Astrocyte (in vitro differentiated cells and primary cell): ENCODE results near the gene INVS. TPM values are rescaled to one million over a fixed set of nuclear protein-coding genes. Genes with fewer than 3 reads are reported as not detected.

ENCODE experiments used
- DNase-seq: peaks from one replicate; pipeline ENCODE4 v3.0.0-alpha.2; 2010; ENCODE audit warnings: low read depth
- FAIRE-seq: peaks from 2 replicates; lab custom pipeline; 2011; peaks lifted over from hg19 to GRCh38; lab: Jason Lieb, UNC
- H2AFZ ChIP-seq: 2 replicates; pipeline ENCODE4 v1.6.0; 2012; ENCODE audit warnings: low read depth, low read length, inconsistent platforms
- H3K27ac ChIP-seq: 2 replicates; pipeline ENCODE4 v1.5.1; 2011; ENCODE audit warnings: low read depth, low read length, inconsistent platforms
- H3K27me3 ChIP-seq: 2 replicates; pipeline ENCODE4 v1.6.0; 2011; ENCODE audit warnings: low read length, inconsistent platforms; ENCODE audit not compliant: insufficient read depth
- H3K36me3 ChIP-seq: 2 replicates; pipeline ENCODE4 v1.5.1; 2011; ENCODE audit warnings: low read length, inconsistent platforms; ENCODE audit not compliant: insufficient read depth
- H3K4me1 ChIP-seq: 2 replicates; pipeline ENCODE4 v1.5.1; 2011; ENCODE audit warnings: low read length, inconsistent platforms; ENCODE audit not compliant: insufficient read depth
- H3K4me2 ChIP-seq: 2 replicates; pipeline ENCODE4 v1.6.0; 2012; ENCODE audit warnings: low read length, inconsistent platforms
- H3K4me3 ChIP-seq: 2 replicates; pipeline ENCODE4 v1.5.1; 2011; ENCODE audit warnings: low read depth, mild to moderate bottlenecking, low read length, inconsistent platforms; ENCODE audit not compliant: insufficient read depth
- H3K79me2 ChIP-seq: 2 replicates; pipeline ENCODE4 v1.6.0; 2012; ENCODE audit warnings: mild to moderate bottlenecking, low read length, inconsistent platforms; ENCODE audit not compliant: insufficient read depth
- H3K9ac ChIP-seq: 2 replicates; pipeline ENCODE4 v1.6.0; 2012; ENCODE audit warnings: mild to moderate bottlenecking, low read length, inconsistent platforms
- H3K9me3 ChIP-seq: 2 replicates; pipeline ENCODE4 v1.5.1; 2012; ENCODE audit warnings: low read depth, mild to moderate bottlenecking, low read length, inconsistent platforms; ENCODE audit not compliant: insufficient read depth
- H4K20me1 ChIP-seq: 2 replicates; pipeline ENCODE4 v1.6.0; 2012; ENCODE audit warnings: low read length, inconsistent platforms; ENCODE audit not compliant: insufficient read depth
- H3K27ac Mint-ChIP-seq: one replicate; pipeline ENCODE4 v1.8.0; 2021; ENCODE audit warnings: mild to moderate bottlenecking, mixed read lengths; ENCODE audit not compliant: unreplicated experiment
- H3K27me3 Mint-ChIP-seq: one replicate; pipeline ENCODE4 v1.8.0; 2021; ENCODE audit warnings: low read depth, mixed read lengths; ENCODE audit not compliant: unreplicated experiment
- H3K36me3 Mint-ChIP-seq: one replicate; pipeline ENCODE4 v1.8.0; 2021; ENCODE audit warnings: low read depth, mixed read lengths; ENCODE audit not compliant: unreplicated experiment
- H3K4me1 Mint-ChIP-seq: one replicate; pipeline ENCODE4 v1.8.0; 2021; ENCODE audit warnings: low read depth, mixed read lengths; ENCODE audit not compliant: unreplicated experiment
- H3K4me3 Mint-ChIP-seq: one replicate; pipeline ENCODE4 v1.8.0; 2021; ENCODE audit warnings: mild to moderate bottlenecking, moderate library complexity, mixed read lengths; ENCODE audit not compliant: unreplicated experiment
- H3K9me3 Mint-ChIP-seq: one replicate; pipeline ENCODE4 v1.8.0; 2021; ENCODE audit warnings: mild to moderate bottlenecking, mixed read lengths; ENCODE audit not compliant: unreplicated experiment
- EZH2 ChIP-seq: IDR thresholded peaks from 2 replicates; pipeline ENCODE4 v1.6.1; 2012; ENCODE audit warnings: mild to moderate bottlenecking, low read length, inconsistent platforms; ENCODE audit not compliant: insufficient read depth
- total RNA-seq: library from RNA; stranded (reverse); gene quantifications from 2 replicates; pipeline ENCODE4 v1.2.1, GENCODE V29; 2021
- TF ChIP-seq, protein P1 (sequence below): IDR thresholded peaks from 2 replicates; pipeline ENCODE4 v1.5.1; 2011; ENCODE audit warnings: low read depth, mild to moderate bottlenecking, inconsistent platforms, low read length, moderate library complexity; ENCODE audit not compliant: insufficient read depth

The INVS gene
- total RNA-seq, 1 donor from 2014 or later, result 17.5 TPM

- Histone ChIP-seq H3K4me2 (no peak overlapping the region), H3K9me3 (no peaks in the 10 kb centered on the region), H3K79me2 (no peaks in the 10 kb centered on the region), H3K36me3 (no peaks in the 10 kb centered on the region), H3K4me1 (no peaks in the 10 kb centered on the region), H3K9ac (no peak overlapping the region), H4K20me1 (no peaks in the 10 kb centered on the region), H3K4me3 (no peak overlapping the region), H2AFZ (no peak overlapping the region), H3K27me3 (no peaks in the 10 kb centered on the region), H3K27ac (no peak overlapping the region)
- Mint-ChIP-seq H3K36me3 (peaks cover 9% of the 10 kb centered on the region), H3K27me3 (no peaks in the 10 kb centered on the region), H3K27ac (no peak overlapping the region), H3K9me3 (peaks cover 5% of the 10 kb centered on the region), H3K4me3 (no peak overlapping the region), H3K4me1 (no peaks in the 10 kb centered on the region)
- TF ChIP-seq, protein P1, sequence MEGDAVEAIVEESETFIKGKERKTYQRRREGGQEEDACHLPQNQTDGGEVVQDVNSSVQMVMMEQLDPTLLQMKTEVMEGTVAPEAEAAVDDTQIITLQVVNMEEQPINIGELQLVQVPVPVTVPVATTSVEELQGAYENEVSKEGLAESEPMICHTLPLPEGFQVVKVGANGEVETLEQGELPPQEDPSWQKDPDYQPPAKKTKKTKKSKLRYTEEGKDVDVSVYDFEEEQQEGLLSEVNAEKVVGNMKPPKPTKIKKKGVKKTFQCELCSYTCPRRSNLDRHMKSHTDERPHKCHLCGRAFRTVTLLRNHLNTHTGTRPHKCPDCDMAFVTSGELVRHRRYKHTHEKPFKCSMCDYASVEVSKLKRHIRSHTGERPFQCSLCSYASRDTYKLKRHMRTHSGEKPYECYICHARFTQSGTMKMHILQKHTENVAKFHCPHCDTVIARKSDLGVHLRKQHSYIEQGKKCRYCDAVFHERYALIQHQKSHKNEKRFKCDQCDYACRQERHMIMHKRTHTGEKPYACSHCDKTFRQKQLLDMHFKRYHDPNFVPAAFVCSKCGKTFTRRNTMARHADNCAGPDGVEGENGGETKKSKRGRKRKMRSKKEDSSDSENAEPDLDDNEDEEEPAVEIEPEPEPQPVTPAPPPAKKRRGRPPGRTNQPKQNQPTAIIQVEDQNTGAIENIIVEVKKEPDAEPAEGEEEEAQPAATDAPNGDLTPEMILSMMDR, result no peak
- TF ChIP-seq EZH2, result no peak
- no peak for FAIRE-seq
- no peak for DNase-seq
Measured at GRCh38 chr9:100196215-100196614, 97.2 kb downstream of the INVS start.

DNA sequence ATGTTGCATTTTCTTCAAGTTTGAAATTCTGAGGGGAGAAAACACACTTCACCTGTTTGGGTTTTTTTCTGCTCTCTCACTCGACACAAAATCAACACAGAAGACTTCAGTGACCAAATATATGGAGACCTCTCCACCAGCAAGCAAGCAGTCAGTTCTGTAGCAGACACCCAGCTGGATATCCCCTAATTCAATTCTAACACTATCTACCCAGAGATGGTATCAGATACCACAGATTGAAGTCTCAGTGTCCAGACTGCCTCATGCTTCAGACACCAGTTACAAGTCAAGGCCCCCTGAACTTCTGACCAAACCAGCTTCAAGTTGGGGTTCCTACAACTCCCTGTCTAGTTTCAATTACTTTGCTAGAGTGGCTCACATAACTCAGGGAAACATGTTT lies 97.8 kb downstream of the INVS start:
- no peak overlapping the region for H3K4me3 ChIP-seq
- TF ChIP-seq, protein P1, result no peak
- no peak for TF ChIP-seq EZH2
- H3K4me1 ChIP-seq, result no peaks in the 10 kb centered on the region
- no peak overlapping the region for H3K4me2 ChIP-seq
- Mint-ChIP-seq H3K4me1 (no peaks in the 10 kb centered on the region), H3K36me3 (peaks cover 5% of the 10 kb centered on the region), H3K27me3 (no peaks in the 10 kb centered on the region), H3K9me3 (no peaks in the 10 kb centered on the region), H3K27ac (no peak overlapping the region), H3K4me3 (no peak overlapping the region)
- no peaks in the 10 kb centered on the region for H3K9me3 ChIP-seq
- DNase-seq, result no peak
- H3K9ac ChIP-seq, result no peak overlapping the region
- H4K20me1 ChIP-seq, result no peaks in the 10 kb centered on the region
- no peaks in the 10 kb centered on the region for H3K36me3 ChIP-seq
- H3K79me2 ChIP-seq, result no peaks in the 10 kb centered on the region
- no peak overlapping the region for H3K27ac ChIP-seq
- FAIRE-seq, result no peak
- no peaks in the 10 kb centered on the region for H3K27me3 ChIP-seq
- no peak overlapping the region for H2AFZ ChIP-seq

GRCh38 chr9:100197553-100197952 lies 98.5 kb downstream of the INVS start:
- no peaks in the 10 kb centered on the region for H3K9me3 Mint-ChIP-seq

More at GRCh38 chr9:100197553-100197952, 98.5 kb downstream of the INVS start:
- no peak for FAIRE-seq
- Histone ChIP-seq H4K20me1 (no peaks in the 10 kb centered on the region), H3K4me2 (no peak overlapping the region), H3K27me3 (no peaks in the 10 kb centered on the region), H3K4me3 (no peak overlapping the region), H3K9me3 (no peaks in the 10 kb centered on the region), H3K36me3 (no peaks in the 10 kb centered on the region), H3K9ac (no peak overlapping the region), H2AFZ (no peak overlapping the region), H3K79me2 (no peaks in the 10 kb centered on the region), H3K27ac (no peak overlapping the region), H3K4me1 (no peaks in the 10 kb centered on the region)
- no peaks in the 10 kb centered on the region for H3K4me1 Mint-ChIP-seq
- no peaks in the 10 kb centered on the region for H3K27me3 Mint-ChIP-seq
- H3K4me3 Mint-ChIP-seq, result no peak overlapping the region
- H3K36me3 Mint-ChIP-seq, result peaks cover 5% of the 10 kb centered on the region
- no peak for DNase-seq
- H3K27ac Mint-ChIP-seq, result no peak overlapping the region
- TF ChIP-seq EZH2, result no peak
- TF ChIP-seq, protein P1, result no peak
